Measurements from ENCODE around the gene PEAK1.

DNA sequence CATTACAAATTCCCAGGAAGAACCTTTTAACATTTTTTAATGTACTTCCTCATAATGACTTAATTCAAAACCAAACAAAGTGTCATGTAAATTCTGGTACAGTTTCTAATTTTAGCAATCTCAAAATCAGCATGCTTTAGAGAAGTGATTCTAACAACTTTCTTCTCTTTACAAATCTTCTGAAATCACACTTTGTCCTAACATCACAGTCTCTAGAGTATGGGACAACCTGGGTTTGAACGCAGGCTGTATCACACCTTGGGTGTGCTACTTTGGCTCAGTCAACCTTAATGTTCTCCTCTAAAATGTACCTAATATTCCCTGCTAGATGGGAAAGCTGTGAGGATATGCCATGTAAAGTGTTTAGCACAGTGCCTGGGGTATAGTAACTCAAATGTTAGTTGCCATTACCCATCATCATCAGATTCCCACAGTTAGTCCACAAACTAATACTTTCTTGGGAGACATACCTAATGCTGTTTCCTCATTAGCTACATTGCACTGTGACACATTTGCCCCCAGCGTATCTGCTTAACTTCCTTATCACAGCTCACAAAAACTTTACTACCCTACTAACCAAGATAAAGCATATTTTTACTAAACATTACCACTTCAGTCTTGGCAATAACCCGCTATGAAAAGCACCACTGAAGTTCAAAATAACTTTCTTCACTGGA lies 352.1 kb downstream of the PEAK1 start:
- TF ChIP-seq POLR2A (IDR thresholded peaks at IDR 0.05), result no peak
- TF ChIP-seq, protein P1, sequence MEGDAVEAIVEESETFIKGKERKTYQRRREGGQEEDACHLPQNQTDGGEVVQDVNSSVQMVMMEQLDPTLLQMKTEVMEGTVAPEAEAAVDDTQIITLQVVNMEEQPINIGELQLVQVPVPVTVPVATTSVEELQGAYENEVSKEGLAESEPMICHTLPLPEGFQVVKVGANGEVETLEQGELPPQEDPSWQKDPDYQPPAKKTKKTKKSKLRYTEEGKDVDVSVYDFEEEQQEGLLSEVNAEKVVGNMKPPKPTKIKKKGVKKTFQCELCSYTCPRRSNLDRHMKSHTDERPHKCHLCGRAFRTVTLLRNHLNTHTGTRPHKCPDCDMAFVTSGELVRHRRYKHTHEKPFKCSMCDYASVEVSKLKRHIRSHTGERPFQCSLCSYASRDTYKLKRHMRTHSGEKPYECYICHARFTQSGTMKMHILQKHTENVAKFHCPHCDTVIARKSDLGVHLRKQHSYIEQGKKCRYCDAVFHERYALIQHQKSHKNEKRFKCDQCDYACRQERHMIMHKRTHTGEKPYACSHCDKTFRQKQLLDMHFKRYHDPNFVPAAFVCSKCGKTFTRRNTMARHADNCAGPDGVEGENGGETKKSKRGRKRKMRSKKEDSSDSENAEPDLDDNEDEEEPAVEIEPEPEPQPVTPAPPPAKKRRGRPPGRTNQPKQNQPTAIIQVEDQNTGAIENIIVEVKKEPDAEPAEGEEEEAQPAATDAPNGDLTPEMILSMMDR (IDR thresholded peaks at IDR 0.05), result no peak
